ENCODE measurements around the gene DUT.

DUT gene

DNA sequence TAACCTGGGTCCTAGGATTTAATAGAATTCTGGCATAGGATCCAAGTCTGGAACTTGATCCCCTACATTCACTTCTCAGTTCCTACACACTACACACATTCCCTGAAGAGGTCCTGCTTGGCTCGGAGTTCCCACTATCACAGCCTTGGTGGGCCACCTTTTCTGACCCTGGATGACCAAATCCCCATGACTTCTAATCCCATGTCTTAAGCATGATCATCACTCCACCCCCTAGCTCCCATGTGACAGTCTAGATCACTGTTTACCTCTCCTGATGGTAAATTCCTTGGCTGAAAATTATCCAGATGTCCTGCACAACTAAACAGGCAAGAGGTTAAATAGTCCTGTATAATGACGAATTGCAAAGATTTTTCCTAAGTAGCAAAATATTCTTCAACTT, 40.3 kb downstream of the DUT start:
- DNase-seq (ENCODE audit: low read depth in 2 of 2): no peak

DNA sequence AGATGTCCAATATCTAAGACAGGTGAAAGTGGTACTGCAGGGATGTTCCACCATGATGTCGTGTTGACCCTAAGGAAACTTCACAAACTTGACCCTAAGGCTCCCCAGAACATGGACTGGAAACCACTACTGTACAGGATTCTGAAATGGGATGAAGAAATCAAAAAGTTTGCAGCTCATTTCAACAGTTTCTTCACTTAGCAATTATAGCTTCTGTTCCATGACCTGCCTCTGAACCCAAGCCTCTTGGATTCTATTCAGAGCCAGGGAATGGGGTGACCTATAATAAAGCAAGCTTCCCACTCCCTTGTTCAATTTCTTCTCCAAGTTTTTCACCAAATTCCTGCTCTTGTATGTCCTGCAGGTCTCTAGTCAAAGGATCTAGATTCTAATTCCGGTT, 40.7 kb downstream of the DUT start:
- no peak for DNase-seq (ENCODE audit: low read depth in 2 of 2)

DNA sequence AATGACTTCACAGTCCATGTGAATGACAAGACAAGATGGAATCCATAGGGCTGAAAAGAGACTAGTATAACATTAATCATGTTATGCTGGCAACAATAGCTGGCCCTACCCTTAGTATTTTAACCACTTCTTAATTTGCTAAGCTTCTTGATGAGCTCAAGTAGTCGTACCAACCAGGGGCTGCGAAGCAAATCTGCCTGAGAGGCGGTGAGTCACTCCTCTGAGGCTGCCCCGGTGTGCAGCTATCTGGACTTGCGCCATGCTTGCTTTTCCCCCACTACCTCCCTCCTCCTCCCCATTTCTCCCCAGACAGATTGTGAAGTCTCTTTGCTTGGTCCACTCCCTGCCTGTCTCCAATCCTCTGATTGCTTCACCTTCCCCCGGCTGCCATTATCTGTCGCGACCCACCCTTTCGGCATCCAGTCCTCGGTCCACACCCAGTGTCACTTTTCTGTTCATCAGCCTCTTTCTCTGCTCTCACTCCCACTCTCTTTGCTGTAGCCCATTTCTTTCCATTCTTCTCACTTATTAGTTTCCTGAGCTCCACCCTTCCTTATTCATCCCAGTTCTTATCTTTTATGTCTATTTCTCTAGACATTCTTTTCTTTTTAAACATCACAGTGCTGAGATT, 42.7 kb downstream of the DUT start:
- peak; percentile 75 to 79 for DNase-seq (ENCODE audit: low read depth in 2 of 2)

DNA sequence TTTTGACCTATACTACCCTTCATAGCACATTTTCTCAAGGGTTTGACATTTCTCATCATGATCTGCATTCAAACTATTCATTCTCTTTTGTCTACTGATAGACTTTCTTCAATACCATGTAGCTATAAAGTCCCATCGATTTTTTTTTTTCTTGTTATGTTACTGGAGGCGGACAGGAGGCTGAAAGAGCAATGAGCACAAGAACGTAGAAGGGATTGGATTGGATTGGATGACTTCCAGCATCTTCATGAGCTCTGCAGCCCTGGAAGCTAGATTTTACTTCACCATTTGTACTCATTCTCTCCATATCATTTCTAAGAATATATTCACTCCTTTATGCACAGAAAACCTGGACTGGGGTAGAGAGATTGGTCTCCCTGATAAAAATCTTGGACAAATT, 43.2 kb downstream of the DUT start:
- no peak for DNase-seq (ENCODE audit: low read depth in 2 of 2)

DNA sequence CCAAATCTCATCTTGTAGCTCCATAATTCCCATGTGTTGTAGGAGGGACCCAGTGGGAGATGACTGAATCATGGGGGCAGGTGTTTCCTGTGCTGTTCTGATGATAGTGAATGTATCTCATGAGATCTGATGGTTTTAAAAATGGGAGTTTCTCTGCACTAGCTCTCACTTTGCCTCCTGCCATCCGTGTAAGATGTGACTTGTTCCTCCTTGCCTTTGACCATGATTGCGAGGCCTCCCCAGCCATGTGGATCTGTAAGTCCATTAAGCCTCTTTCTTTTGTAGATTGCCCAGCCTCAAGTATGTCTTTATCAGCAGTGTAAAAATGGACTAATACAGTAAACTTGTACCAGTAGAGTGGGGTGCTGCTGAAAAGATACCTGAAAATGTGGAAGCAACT, 44.5 kb downstream of the DUT start:
- DNase-seq (ENCODE audit: low read depth in 2 of 2): no peak

DNA sequence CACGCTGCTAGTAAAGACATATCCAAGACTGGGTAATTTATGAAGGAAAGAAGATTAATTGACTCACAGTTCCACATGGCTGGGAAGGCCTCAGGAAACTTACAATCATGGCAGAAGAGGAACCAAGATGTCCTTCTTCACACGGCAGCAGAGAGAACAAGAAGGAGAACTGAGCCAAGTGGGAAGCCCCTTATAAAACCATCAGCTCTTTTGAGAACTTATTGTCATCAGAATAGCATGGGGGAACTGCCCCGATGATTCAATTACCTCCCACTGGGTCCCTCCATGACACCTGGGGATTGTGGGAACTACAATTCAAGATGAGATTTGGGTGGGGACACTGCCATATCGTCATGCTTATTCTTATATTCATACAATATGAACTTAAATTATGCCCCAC, 49.0 kb downstream of the DUT start:
- DNase-seq (ENCODE audit: low read depth in 2 of 2): no peak

DNA sequence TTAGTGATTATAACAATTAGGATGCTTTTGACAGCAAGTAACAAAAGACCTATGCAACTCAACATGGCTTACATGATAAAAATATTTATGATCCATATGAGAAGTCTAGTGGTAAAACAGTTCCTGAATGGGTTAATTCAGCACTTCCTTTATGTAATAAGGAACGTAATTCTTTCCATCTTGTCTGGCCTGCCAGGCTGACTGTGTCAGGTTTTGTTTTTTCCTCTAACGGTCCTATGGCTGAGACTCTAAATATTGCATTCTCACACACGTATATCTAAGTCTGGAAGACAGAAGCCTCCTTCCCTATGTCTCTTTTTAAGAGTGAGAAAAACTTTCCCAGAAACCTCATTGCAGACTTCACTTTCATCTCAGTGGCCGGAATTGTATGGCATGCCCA, 50.6 kb downstream of the DUT start:
- DNase-seq (ENCODE audit: low read depth in 2 of 2): no peak

DNA sequence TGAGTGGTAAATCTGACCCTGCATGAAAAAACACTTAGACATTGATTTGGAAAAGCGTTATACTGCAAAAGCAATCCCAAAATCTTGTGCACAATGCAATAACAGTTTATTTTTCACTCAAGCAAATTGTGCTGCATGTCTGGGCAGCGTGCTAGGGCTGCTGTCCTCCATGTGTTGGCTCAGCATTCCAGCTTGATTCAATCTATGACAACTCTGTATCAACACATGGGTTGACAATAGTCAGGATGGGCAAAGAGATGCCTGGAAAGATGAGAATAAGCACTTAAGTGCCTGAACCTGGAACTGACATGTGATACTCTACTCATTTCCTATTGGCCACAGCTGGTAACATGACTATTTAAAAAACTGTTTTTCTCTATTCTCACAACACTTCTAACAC, 51.8 kb downstream of the DUT start:
- no peak for DNase-seq (ENCODE audit: low read depth in 2 of 2)

DNA sequence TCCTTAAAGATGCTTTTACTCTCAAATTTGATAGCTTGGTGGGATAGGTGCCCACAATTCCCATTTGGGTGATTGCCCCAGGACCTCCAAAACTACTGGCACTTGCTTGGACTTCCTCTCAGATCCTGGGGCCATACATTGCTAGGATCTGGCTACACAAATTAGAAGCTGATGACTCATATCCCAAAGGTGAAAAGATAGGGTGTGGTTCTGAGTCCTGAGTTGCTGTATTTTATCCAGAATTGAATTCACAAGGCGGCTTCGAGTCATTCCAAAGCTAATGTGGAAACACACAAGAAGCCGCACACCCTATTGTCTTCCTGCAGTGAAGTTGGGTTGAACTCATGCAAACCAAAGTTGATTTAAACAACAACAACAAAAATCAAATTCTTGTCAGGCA, 53.4 kb downstream of the DUT start:
- no peak for DNase-seq (ENCODE audit: low read depth in 2 of 2)

DNA sequence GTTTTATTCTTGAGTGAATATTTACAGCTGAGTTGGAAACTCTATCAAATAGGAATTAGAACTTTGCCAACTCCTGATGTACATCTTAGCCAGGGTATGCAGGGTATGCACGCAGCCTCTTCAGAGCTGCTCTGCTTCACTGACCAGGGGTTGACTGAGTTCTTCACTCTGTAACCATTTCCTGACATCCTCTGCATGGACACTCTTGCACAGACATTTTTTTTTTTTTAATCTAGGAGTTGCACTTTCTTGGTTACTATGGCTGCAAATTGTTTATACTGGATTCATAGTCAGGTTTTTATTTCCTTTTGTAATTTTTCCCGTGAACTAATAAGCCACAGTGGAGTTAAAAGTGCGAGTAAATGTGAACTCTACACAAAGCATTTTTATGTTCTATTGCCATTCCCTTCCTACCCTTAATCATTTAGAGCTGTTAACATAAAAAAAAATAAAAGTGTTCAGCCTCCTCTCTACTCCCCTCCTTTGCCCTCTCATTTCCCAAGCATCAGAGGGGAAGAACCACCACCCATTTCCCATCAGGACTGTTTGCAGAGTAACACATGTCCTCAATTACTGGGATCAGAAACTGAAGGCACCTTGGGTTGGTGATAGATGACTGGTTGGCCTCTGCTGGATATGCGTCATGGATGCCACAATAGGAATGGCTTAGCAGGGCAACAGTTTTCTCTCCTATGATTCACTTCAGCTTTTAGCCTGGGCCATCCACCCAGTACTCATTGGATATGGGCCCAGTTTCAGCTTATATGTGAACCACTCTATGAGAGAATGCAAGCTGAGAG, 54.0 kb downstream of the DUT start:
- DNase-seq (ENCODE audit: low read depth in 2 of 2): peak; percentile 99

DNA sequence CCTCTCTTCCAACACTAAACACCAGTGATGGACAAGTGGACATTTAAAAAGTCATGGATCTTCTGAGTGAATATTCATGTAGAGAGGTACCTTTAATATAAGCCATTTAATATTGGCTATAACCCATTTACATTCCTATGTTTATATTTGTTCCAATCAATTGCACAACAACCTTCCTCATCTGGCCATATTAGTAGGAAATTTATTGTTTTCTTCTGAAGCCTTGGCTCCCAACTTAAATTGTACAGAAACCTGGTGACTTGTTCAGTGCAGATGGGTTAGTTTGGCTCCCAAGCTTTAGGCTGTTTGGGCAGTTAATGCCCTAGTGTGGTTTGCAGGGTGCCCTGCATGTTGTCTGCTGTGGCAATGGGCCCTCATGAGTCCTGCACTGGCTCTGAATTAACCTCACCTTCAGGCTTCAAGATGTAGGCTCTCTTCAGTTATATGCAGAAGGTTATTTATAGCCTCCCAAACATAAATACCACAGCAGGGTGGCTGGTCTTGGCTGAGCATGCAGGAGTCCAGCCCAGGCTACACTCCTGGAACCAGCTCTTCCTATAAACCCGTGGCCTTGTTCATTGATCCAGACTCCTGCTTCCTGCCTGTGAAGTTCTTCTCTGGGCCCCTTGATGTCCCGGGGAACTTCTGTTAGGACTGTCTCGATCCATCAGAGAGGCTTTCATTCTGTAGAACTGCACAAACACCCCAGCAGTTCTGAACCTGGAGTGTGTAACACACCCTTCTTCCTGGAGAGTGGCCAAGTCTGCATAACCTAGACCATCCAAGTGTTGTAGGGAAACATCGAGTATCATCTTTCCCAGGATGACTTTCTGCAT, 57.0 kb downstream of the DUT start:
- DNase-seq (ENCODE audit: low read depth in 2 of 2): no peak

DNA sequence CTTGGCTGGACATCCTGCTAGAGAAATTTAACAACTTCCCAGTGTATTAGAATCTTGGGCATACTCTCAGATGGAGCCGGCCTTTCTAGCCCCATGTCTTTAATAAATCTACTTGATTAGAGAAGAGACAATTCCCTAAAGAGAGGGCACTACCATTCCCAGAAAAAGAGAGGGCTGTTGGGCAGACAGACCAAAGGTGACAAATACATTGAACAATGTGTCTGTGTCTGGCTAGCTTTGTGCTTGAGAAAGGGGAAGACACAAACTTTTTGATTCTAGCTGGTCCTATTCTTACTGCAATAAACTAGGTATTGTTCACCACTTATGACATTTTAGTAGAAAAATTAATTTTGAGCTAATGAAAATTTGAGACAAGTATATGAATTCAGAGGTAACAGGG, 57.7 kb downstream of the DUT start:
- DNase-seq (ENCODE audit: low read depth in 2 of 2): no peak

DNA sequence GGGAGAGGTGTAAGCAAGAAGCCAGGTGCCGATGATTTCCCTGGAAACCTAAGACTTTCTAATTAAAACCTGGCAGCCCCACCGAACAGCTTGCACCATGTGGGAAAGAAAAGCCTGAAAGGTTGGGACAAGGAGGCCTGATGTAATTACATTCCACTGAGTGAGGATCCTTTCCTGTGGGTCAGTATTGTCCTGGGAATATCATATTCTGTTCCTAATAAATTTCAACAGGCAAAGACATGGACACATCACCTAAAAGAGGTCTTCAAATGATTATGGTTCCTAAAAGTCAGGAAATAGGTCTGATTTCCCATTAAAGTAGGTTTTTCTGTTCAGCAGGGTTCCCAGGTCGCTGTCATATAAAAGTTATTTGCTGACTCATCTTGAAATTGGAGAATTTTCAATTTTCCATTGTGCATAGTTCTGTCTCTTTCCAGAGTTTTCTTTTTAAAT, 58.5 kb downstream of the DUT start:
- DNase-seq (ENCODE audit: low read depth in 2 of 2): no peak

DNA sequence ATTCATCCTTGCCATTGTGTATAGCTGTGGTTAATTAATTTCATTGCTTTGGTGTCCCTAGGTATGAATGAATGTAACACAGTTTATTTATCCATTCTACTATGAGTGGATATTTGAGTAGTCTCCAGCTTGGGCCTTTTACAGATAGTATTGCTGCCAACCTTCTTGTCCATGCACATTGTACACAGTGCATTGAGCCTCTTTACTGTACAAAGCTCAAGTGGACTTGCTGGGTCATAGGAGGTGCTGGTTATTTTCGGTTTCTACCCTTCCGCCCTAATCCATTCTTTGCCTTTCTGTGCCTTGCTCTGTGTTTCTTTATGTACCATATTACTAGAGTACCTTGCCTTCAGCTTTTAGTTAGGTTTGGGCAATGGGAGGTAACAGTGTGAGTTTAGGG, 60.7 kb downstream of the DUT start:
- no peak for DNase-seq (ENCODE audit: low read depth in 2 of 2)

DNA sequence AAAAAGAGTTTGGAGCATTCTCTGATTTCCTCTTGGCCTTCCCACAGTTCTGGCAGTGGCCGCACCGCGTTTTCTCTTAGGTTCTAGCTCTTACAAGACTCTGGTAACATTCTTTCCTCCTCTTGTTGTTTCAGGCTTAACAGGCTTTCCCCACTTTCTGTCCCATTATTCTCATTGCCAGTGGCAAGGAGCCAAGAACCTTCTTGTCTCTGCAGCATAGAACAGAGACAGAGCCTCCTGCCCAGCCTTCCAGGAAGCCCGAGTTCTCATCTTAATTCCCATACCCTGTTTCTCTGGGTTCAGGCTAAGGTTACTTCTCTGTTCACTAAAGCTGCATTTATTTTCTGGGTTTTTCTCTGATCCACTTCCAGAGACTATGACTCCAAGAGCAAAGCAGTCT, 61.1 kb downstream of the DUT start:
- DNase-seq (ENCODE audit: low read depth in 2 of 2): no peak

Measured in fibroblast of skin of left quadriceps (primary cell).